ENCODE data around the gene SCN11A.

GRCh38 chr3:39028546-39028945, 23.2 kb downstream of the SCN11A start:
- no peak for TF ChIP-seq RBAK (CRISPR knock-in tag; IDR thresholded peaks at IDR 0.05)
- TF ChIP-seq POGZ (CRISPR knock-in tag; IDR thresholded peaks at IDR 0.05) = no peak
- TF ChIP-seq ZNF510 (CRISPR knock-in tag; IDR thresholded peaks at IDR 0.05; ENCODE audit: low read depth) = no peak
- TF ChIP-seq ZNF547 (CRISPR knock-in tag; IDR thresholded peaks at IDR 0.05) = no peak
- TF ChIP-seq HIC2 (CRISPR knock-in tag; IDR thresholded peaks at IDR 0.05; ENCODE audit: low read depth) = no peak
- no peak for TF ChIP-seq MNT (IDR thresholded peaks at IDR 0.05)
- TF ChIP-seq ZNF670 (CRISPR knock-in tag; IDR thresholded peaks at IDR 0.05; ENCODE audit: borderline replicate concordance) = no peak
- no peak for TF ChIP-seq ZNF850 (CRISPR knock-in tag; conservative IDR thresholded peaks at IDR 0.05)
- no peak for TF ChIP-seq ZBTB46 (CRISPR knock-in tag; IDR thresholded peaks at IDR 0.05; ENCODE audit: borderline replicate concordance)
- no peak for TF ChIP-seq EHMT2 (IDR thresholded peaks at IDR 0.05; ENCODE audit: borderline replicate concordance, low read depth, low read length)
- no peak for TF ChIP-seq EZH2 (conservative IDR thresholded peaks at IDR 0.05; ENCODE audit: low read depth, low read length)
